SHP77 treated with DMSO at 0.1 percent for 48 hours (cell line): ENCODE measurements around the gene KIRREL3.

Experiments
- DNase-seq: peaks from one replicate; lab custom pipeline; 2025; lab: John Stamatoyannopoulos, UW

The KIRREL3 gene

GRCh38 chr11:126829716-126830115 lies 170.9 kb downstream of the KIRREL3 start:
- DNase-seq = no peak

GRCh38 chr11:126824035-126824607 lies 176.4 kb downstream of the KIRREL3 start:
- no peak for DNase-seq

GRCh38 chr11:126823274-126823673 lies 177.3 kb downstream of the KIRREL3 start:
- DNase-seq = no peak

- DNase-seq = no peak
These were observed 178.7 kb downstream of the KIRREL3 start for GRCh38 chr11:126821827-126822226.

- no peak for DNase-seq
These were observed 181.4 kb downstream of the KIRREL3 start for GRCh38 chr11:126819194-126819593.

- no peak for DNase-seq
These were observed 182.8 kb downstream of the KIRREL3 start for GRCh38 chr11:126817523-126818450.

GRCh38 chr11:126817096-126817495 lies 183.5 kb downstream of the KIRREL3 start:
- DNase-seq = no peak

- no peak for DNase-seq
These were observed 183.9 kb downstream of the KIRREL3 start for GRCh38 chr11:126816645-126817044.

GRCh38 chr11:126815111-126815510 lies 185.5 kb downstream of the KIRREL3 start:
- DNase-seq = no peak

- DNase-seq = no peak
These were observed 189.8 kb downstream of the KIRREL3 start for GRCh38 chr11:126810776-126811175.

GRCh38 chr11:126809514-126810289 lies 190.9 kb downstream of the KIRREL3 start:
- DNase-seq = no peak

GRCh38 chr11:126808836-126809235 lies 191.7 kb downstream of the KIRREL3 start:
- DNase-seq = no peak

- no peak for DNase-seq
These were observed 192.3 kb downstream of the KIRREL3 start for GRCh38 chr11:126808296-126808695.

- DNase-seq = no peak
These were observed 194.7 kb downstream of the KIRREL3 start for GRCh38 chr11:126805870-126806269.

GRCh38 chr11:126804363-126804762 lies 196.2 kb downstream of the KIRREL3 start:
- DNase-seq = no peak

- no peak for DNase-seq
These were observed 200.6 kb downstream of the KIRREL3 start for GRCh38 chr11:126800009-126800408.

- DNase-seq = no peak
These were observed 203.0 kb downstream of the KIRREL3 start for GRCh38 chr11:126797457-126798169.

GRCh38 chr11:126793596-126793995 lies 207.0 kb downstream of the KIRREL3 start:
- no peak for DNase-seq

GRCh38 chr11:126791991-126792390 lies 208.6 kb downstream of the KIRREL3 start:
- no peak for DNase-seq

GRCh38 chr11:126791446-126791845 lies 209.1 kb downstream of the KIRREL3 start:
- no peak for DNase-seq

- DNase-seq = no peak
These were observed 210.0 kb downstream of the KIRREL3 start for GRCh38 chr11:126790550-126791081.

- no peak for DNase-seq
These were observed 217.8 kb downstream of the KIRREL3 start for GRCh38 chr11:126782810-126783209.
